ENCODE measurements around the gene NGF. TPM values are rescaled to one million over a fixed set of nuclear protein-coding genes. Genes with fewer than 3 reads are reported as not detected.

The NGF gene
- total and polyA plus RNA-seq, 2 of the 8 experiments (the other 6 are each of a cell fraction or from before 2014, with no cell fraction given) = 1.6 TPM; not detected in 1

DNA sequence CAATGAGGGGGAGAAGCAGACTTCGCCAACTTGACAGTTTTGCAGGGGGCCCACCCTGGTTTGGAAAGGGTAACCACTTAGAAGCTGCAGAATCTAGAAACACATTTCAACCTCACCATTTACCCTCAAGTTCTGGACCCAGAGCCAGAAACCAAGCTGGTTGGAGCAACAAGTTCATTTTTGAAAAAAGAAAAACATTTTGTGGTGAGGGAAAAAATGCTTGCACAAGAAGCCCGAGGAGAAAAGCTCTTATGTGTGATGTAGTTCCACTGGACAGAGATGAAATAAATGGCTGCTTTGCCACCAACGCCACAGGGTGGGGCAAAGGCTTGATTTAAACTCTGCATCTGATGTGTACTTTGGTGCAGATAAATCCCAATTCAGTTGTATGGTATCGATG lies 10.6 kb upstream of the NGF start:
- Histone ChIP-seq H3K4ac (replicated peaks; ENCODE audit: insufficient read length, low read depth, low read length) (no peak overlapping the region), H4K5ac (ENCODE audit: insufficient read length, low read depth, low read length) (no peak overlapping the region), H4K20me1 (replicated peaks in 1 of 2; ENCODE audit: control insufficient read depth in 1 of 2, insufficient read depth in 2 of 2, low read length in 2 of 2) (no peaks in the 10 kb centered on the region), H2BK15ac (ENCODE audit: low read length) (no peak overlapping the region), H3K23ac (ENCODE audit: insufficient read length) (no peak overlapping the region), H2BK20ac (ENCODE audit: low read length) (no peak overlapping the region), H3K18ac (ENCODE audit: extremely low read depth, low read length) (no peak overlapping the region), H3K36me3 (ENCODE audit: control insufficient read depth in 2 of 4, insufficient read depth in 4 of 4, low read length in 3 of 4) (no peaks in the 10 kb centered on the region), H2BK5ac (ENCODE audit: low read depth, low read length) (no peak overlapping the region), H3K4me3 (ENCODE audit: extremely low read depth in 1 of 4, insufficient read depth in 2 of 4, low read depth in 3 of 4, low read length in 4 of 4) (no peak overlapping the region), H3K4me1 (replicated peaks in 1 of 4; ENCODE audit: control insufficient read depth in 3 of 4, insufficient read depth in 4 of 4, low read length in 3 of 4) (0 out of 7 replicates have a peak, but pooled peaks cover 0 to 2% (median 0%) of the 10 kb centered on the region in 4 experiments), H3K27me3 (replicated peaks in 1 of 4; ENCODE audit: control insufficient read depth in 3 of 4, extremely low read depth in 1 of 4, insufficient read depth in 3 of 4, low read length in 3 of 4) (no peaks in the 10 kb centered on the region), H3K14ac (ENCODE audit: insufficient read length) (no peak overlapping the region), H3K56ac (replicated peaks; ENCODE audit: insufficient read length, low read depth, low read length) (no peak overlapping the region), H4K91ac (replicated peaks; ENCODE audit: insufficient read length, low read length) (no peak overlapping the region), H3K9ac (replicated peaks in 1 of 4; ENCODE audit: extremely low read depth in 1 of 4, low read depth in 3 of 4, low read length in 3 of 4) (no peak overlapping the region), H3K23me2 (ENCODE audit: low read depth, low read length) (peaks cover 2% of the 10 kb centered on the region; the same call in 1 of the 2 replicates), H2BK120ac (replicated peaks; ENCODE audit: low read depth, low read length) (no peak overlapping the region), H3K4me2 (ENCODE audit: insufficient read depth in 1 of 2, low read depth in 2 of 2, low read length in 2 of 2) (no peak overlapping the region), H3K27ac (ENCODE audit: low read depth, low read length) (no peak overlapping the region), H2BK12ac (ENCODE audit: low read depth, low read length) (no peak overlapping the region), H4K8ac (ENCODE audit: extremely low read depth, insufficient read depth, low read length) (no peak overlapping the region), H2AFZ (ENCODE audit: low read length) (no peak overlapping the region), H2AK5ac (ENCODE audit: low read depth, low read length) (no peak overlapping the region), H3K9me3 (ENCODE audit: insufficient read depth in 2 of 2, low read depth in 1 of 2, low read length in 1 of 2) (no peaks in the 10 kb centered on the region), H3K79me1 (ENCODE audit: low read depth, low read length) (no peaks in the 10 kb centered on the region), H3K79me2 (ENCODE audit: control insufficient read depth in 1 of 2, insufficient read depth in 2 of 2, low read length in 2 of 2) (no peaks in the 10 kb centered on the region)
- no peak for DNase-seq (ENCODE audit: low read depth in 1 of 2, low spot score in 2 of 2)
- TF ChIP-seq JUN (IDR thresholded peaks at IDR 0.05; ENCODE audit: low read depth, low read length) = no peak
- FAIRE-seq = no peak
- CTCF ChIA-PET (ENCODE audit: partially characterized antibody) = interaction anchor here (0.7 to 2.3 kb wide), 4 partner anchors 10 to 211 kb away, joined by 3 to 8 read pairs (median 7); partner anchors contain the start of gene NGF
- WGBS, 2 experiments (ENCODE audit: extremely low coverage in 1 of 2, insufficient coverage in 1 of 2, insufficient read length in 1 of 2, insufficient replicate concordance in 2 of 2, low coverage in 1 of 2, low lambda C conversion rate in 2 of 2, missing lambda C conversion rate in 1 of 2) = 94% methylated on average over 3 of the region's 4 CpGs; no CpG with 5 or more reads in 1 of the 2 experiments
- POLR2A ChIA-PET (ENCODE audit: partially characterized antibody) = interaction anchor here (1.4 kb wide), 1 partner anchor 17 kb away, joined by 3 read pairs; no protein-coding TSS in a partner anchor

Measured in H1 (cell line).